HEK293 (cell line): ENCODE data around the gene FCHSD1.

ENCODE experiments used
- CTCF ChIA-PET: fragments of 350-600 bp; formaldehyde crosslinking; extraction: SDS; loops from one replicate; lab custom pipeline; 2021; ENCODE audit warnings: antibody characterized with exemption; lab: Yijun Ruan, JAX
- POLR2A ChIA-PET: fragments of 300-600 bp; formaldehyde crosslinking; extraction: SDS; loops from one replicate; lab custom pipeline; 2020; ENCODE audit warnings: antibody characterized with exemption, inconsistent platforms; lab: Yijun Ruan, JAX
- H3K27ac ChIP-seq: fragments of 200-500 bp; sonication (Bioruptor generic); 2 replicates; pipeline ENCODE4 v1.5.1; 2014; ENCODE audit warnings: low read depth, low read length, control low read depth, inconsistent platforms; ENCODE audit errors: extremely low read depth
- H3K36me3 ChIP-seq, 2 experiments: fragments of 200-500 bp in 1 of 2; sonication (Bioruptor generic) in 1 of 2; 1 replicate in 1 of 2; 2 replicates in 1 of 2; pipeline ENCODE4 v1.5.1; 2014 to 2017; ENCODE audit warnings: inconsistent platforms in 2 of 2, low read length in 2 of 2; ENCODE audit not compliant: control insufficient read depth in 2 of 2, insufficient read depth in 1 of 2
- H3K4me1 ChIP-seq: fragments of 200-500 bp; sonication (Bioruptor generic); 2 replicates; pipeline ENCODE4 v1.5.1; 2014; ENCODE audit warnings: mild to moderate bottlenecking, low read length, inconsistent platforms; ENCODE audit not compliant: control insufficient read depth, insufficient read depth
- H3K4me3 ChIP-seq: 2 replicates; pipeline ENCODE4 v1.5.1; 2011; ENCODE audit warnings: low read depth, mild to moderate bottlenecking, control low read depth, low read length, moderate library complexity
- H3K9me3 ChIP-seq: fragments of 200-500 bp; sonication (Bioruptor generic); 2 replicates; pipeline ENCODE4 v1.5.1; 2014; ENCODE audit warnings: low read depth, low read length, inconsistent platforms; ENCODE audit not compliant: control insufficient read depth, insufficient read depth
- BCL6B ChIP-seq: fragments of 450-650 bp; formaldehyde crosslinking; IDR thresholded peaks from 2 replicates; pipeline ENCODE4 v1.5.1; 2017; ENCODE audit warnings: missing biosample characterization, missing genetic modification characterization
- HOXD13 ChIP-seq: sonication (generic); formaldehyde crosslinking; IDR thresholded peaks from 2 replicates; pipeline ENCODE4 v1.8.0; 2022; ENCODE audit warnings: missing genetic modification reagents, borderline replicate concordance
- KLF9 ChIP-seq: fragments of 450-650 bp; formaldehyde crosslinking; IDR thresholded peaks from 2 replicates; pipeline ENCODE4 v1.5.1; 2016; ENCODE audit warnings: missing biosample characterization, missing genetic modification characterization, low read depth
- WT1 ChIP-seq: fragments of 450-650 bp; formaldehyde crosslinking; IDR thresholded peaks from 2 replicates; pipeline ENCODE4 v1.5.1; 2016; ENCODE audit warnings: missing biosample characterization, missing genetic modification characterization
- ZBTB26 ChIP-seq: fragments of 450-650 bp; formaldehyde crosslinking; optimal IDR thresholded peaks from 2 replicates; pipeline ENCODE3; 2016; ENCODE audit warnings: missing biosample characterization, mild to moderate bottlenecking, missing genetic modification characterization
- ZBTB8A ChIP-seq: fragments of 450-650 bp; formaldehyde crosslinking; IDR thresholded peaks from 2 replicates; pipeline ENCODE4 v1.5.1; 2016; ENCODE audit warnings: missing biosample characterization, missing genetic modification characterization
- ZFHX2 ChIP-seq: fragments of 450-650 bp; formaldehyde crosslinking; conservative IDR thresholded peaks from 2 replicates; pipeline ENCODE4 v1.5.1; 2016; ENCODE audit warnings: missing biosample characterization, missing genetic modification characterization
- ZFP69B ChIP-seq: fragments of 450-650 bp; formaldehyde crosslinking; IDR thresholded peaks from 2 replicates; pipeline ENCODE4 v1.5.1; 2016; ENCODE audit warnings: missing biosample characterization, missing genetic modification characterization
- ZNF214 ChIP-seq: fragments of 450-650 bp; formaldehyde crosslinking; IDR thresholded peaks from 2 replicates; pipeline ENCODE4 v1.5.1; 2017; ENCODE audit warnings: missing biosample characterization, mild to moderate bottlenecking, missing genetic modification characterization, borderline replicate concordance
- ZNF341 ChIP-seq: fragments of 450-650 bp; formaldehyde crosslinking; IDR thresholded peaks from 2 replicates; pipeline ENCODE4; 2016; ENCODE audit warnings: low read depth, missing biosample characterization, missing genetic modification characterization
- ZNF621 ChIP-seq: fragments of 450-650 bp; formaldehyde crosslinking; IDR thresholded peaks from 2 replicates; pipeline ENCODE4 v1.5.1; 2017; ENCODE audit warnings: missing biosample characterization, missing genetic modification characterization
- ZNF623 ChIP-seq: fragments of 450-650 bp; formaldehyde crosslinking; IDR thresholded peaks from 2 replicates; pipeline ENCODE4 v1.5.1; 2016; ENCODE audit warnings: missing biosample characterization, missing genetic modification characterization
- ZNF629 ChIP-seq: fragments of 450-650 bp; formaldehyde crosslinking; IDR thresholded peaks from 2 replicates; pipeline ENCODE4 v1.5.1; 2017; ENCODE audit warnings: missing biosample characterization, missing genetic modification characterization
- ZNF677 ChIP-seq: fragments of 450-650 bp; IDR thresholded peaks from 2 replicates; pipeline ENCODE4 v1.5.0; 2018; ENCODE audit warnings: missing biosample characterization, mild to moderate bottlenecking, missing genetic modification characterization, moderate library complexity
- ZNF776 ChIP-seq: fragments of 450-650 bp; formaldehyde crosslinking; IDR thresholded peaks from 2 replicates; pipeline ENCODE4 v1.5.0; 2017; ENCODE audit warnings: missing biosample characterization, missing genetic modification characterization, borderline replicate concordance
- ZNF777 ChIP-seq: fragments of 450-650 bp; formaldehyde crosslinking; IDR thresholded peaks from 2 replicates; pipeline ENCODE4 v1.5.1; 2017; ENCODE audit warnings: missing biosample characterization, missing genetic modification characterization, borderline replicate concordance
- ZNF791 ChIP-seq: fragments of 450-650 bp; formaldehyde crosslinking; IDR thresholded peaks from 2 replicates; pipeline ENCODE4 v1.5.1; 2016; ENCODE audit warnings: missing biosample characterization, missing genetic modification characterization
- TF ChIP-seq, protein P1 (sequence below): fragments of 450-650 bp; formaldehyde crosslinking; IDR thresholded peaks from 2 replicates; pipeline ENCODE4 v1.5.1; 2017; ENCODE audit warnings: missing biosample characterization, missing genetic modification characterization
- TF ChIP-seq, protein P2 (sequence below): fragments of 450-650 bp; IDR thresholded peaks from 2 replicates; pipeline ENCODE4 v1.5.1; 2018; ENCODE audit warnings: missing biosample characterization, missing genetic modification characterization

The FCHSD1 gene

GRCh38 chr5:141691286-141691866 is 40.2 kb upstream of the FCHSD1 start:
- no peaks in the 10 kb centered on the region for H3K9me3 ChIP-seq
- CTCF ChIA-PET, result interaction anchor here (0.6 to 7.8 kb wide), 70 partner anchors 8 to 662 kb away, joined by 3 to 158 read pairs (median 4); partner anchors contain the start of genes ARAP3, GNPDA1, PCDH1 and PCDH12
- no peak overlapping the region for H3K27ac ChIP-seq
- POLR2A ChIA-PET, result interaction anchor here (1.1 to 1.2 kb wide), 2 partner anchors 9 to 270 kb away, joined by 4 to 8 read pairs; partner anchors contain the start of gene ARAP3
- no peak for TF ChIP-seq ZNF791 (tag by site-specific recombination)
- TF ChIP-seq ZFP69B (tag by site-specific recombination), result no peak
- no peak for TF ChIP-seq ZNF777
- TF ChIP-seq, all 188 proteins: peak for 0
- H3K4me1 ChIP-seq, result no peaks in the 10 kb centered on the region
- no peaks in the 10 kb centered on the region for H3K36me3 ChIP-seq
- no peak overlapping the region for H3K4me3 ChIP-seq

DNA sequence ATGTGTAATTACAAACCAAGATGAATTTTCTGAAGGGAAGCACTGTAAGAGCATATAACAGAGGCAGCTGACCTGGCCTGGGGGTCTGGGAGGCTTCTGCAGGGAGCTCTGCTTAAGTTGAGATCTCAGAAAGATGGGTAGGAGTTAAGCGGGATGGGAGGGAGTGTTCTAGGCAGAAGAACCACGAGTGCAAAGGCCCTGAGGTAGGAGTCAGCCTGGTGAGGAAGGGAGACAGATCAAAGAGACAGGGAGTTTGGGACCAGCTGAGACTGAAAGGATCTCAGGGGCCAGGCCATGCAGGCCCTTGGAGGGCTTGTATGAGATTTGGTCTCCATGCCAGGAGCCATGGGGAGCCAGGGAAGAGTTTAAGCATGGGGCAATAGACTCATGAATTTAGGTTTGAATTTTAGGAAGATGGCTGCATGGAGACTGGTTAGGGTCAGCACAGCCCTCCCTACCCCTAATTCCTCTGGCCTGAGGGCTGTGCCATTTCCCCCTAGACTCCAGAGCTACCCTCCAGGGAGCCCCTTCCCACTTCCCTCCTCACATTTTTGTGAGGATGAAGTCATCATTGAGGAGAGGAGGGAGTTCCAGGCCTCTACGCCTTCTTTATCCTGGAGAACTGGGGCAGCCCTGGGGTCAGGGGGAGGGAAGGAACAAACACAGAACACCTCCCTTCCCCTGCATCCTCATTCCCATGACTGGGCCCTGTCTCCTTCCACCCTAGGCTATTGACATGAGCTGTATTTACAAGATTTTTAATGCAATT is 35.6 kb upstream of the FCHSD1 start:
- no peak overlapping the region for H3K27ac ChIP-seq
- no peaks in the 10 kb centered on the region for H3K36me3 ChIP-seq
- TF ChIP-seq ZNF677 (tag by site-specific recombination) (no peak), ZNF341 (tag by site-specific recombination) (peak; percentile 59; the same call in 1 of the 2 replicates), WT1 (0 out of 2 replicates have a peak, but pooled peaks have one; percentile 22), ZNF623 (peak; percentile 94)
- TF ChIP-seq, protein P1, sequence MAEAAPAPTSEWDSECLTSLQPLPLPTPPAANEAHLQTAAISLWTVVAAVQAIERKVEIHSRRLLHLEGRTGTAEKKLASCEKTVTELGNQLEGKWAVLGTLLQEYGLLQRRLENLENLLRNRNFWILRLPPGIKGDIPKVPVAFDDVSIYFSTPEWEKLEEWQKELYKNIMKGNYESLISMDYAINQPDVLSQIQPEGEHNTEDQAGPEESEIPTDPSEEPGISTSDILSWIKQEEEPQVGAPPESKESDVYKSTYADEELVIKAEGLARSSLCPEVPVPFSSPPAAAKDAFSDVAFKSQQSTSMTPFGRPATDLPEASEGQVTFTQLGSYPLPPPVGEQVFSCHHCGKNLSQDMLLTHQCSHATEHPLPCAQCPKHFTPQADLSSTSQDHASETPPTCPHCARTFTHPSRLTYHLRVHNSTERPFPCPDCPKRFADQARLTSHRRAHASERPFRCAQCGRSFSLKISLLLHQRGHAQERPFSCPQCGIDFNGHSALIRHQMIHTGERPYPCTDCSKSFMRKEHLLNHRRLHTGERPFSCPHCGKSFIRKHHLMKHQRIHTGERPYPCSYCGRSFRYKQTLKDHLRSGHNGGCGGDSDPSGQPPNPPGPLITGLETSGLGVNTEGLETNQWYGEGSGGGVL (tag by site-specific recombination), result peak; percentile 81
- CTCF ChIA-PET, result interaction anchor here (0.7 to 1.4 kb wide), 5 partner anchors 15 to 282 kb away, joined by 3 to 6 read pairs (median 4); partner anchors contain the start of genes PCDH1 and RNF14
- H3K4me3 ChIP-seq, result no peak overlapping the region
- POLR2A ChIA-PET, result interaction anchor here (0.5 to 1.4 kb wide), 2 partner anchors 14 to 370 kb away, joined by 4 to 7 read pairs; no protein-coding TSS in a partner anchor
- H3K9me3 ChIP-seq, result no peaks in the 10 kb centered on the region
- no peaks in the 10 kb centered on the region for H3K4me1 ChIP-seq

GRCh38 chr5:141685591-141685990 is 34.4 kb upstream of the FCHSD1 start:
- ChIA-PET CTCF (interaction anchor here (2.9 kb wide), 1 partner anchor 275 kb away, joined by 14 read pairs; no protein-coding TSS in a partner anchor), POLR2A (interaction anchor here (0.8 kb wide), 1 partner anchor 263 kb away, joined by 3 read pairs; no protein-coding TSS in a partner anchor)
- H3K4me1 ChIP-seq, result no peaks in the 10 kb centered on the region
- no peaks in the 10 kb centered on the region for H3K9me3 ChIP-seq
- no peak overlapping the region for H3K27ac ChIP-seq
- no peaks in the 10 kb centered on the region for H3K36me3 ChIP-seq
- no peak overlapping the region for H3K4me3 ChIP-seq
- no peak for TF ChIP-seq ZNF621
- no peak for TF ChIP-seq ZBTB26
- TF ChIP-seq, protein P2, sequence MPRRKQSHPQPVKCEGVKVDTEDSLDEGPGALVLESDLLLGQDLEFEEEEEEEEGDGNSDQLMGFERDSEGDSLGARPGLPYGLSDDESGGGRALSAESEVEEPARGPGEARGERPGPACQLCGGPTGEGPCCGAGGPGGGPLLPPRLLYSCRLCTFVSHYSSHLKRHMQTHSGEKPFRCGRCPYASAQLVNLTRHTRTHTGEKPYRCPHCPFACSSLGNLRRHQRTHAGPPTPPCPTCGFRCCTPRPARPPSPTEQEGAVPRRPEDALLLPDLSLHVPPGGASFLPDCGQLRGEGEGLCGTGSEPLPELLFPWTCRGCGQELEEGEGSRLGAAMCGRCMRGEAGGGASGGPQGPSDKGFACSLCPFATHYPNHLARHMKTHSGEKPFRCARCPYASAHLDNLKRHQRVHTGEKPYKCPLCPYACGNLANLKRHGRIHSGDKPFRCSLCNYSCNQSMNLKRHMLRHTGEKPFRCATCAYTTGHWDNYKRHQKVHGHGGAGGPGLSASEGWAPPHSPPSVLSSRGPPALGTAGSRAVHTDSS (tag by site-specific recombination), result no peak
- TF ChIP-seq ZBTB8A (tag by site-specific recombination), result no peak
- TF ChIP-seq KLF9 (tag by site-specific recombination), result no peak
- TF ChIP-seq WT1, result no peak
- no peak for TF ChIP-seq HOXD13
- TF ChIP-seq BCL6B (tag by site-specific recombination), result no peak
- TF ChIP-seq ZFP69B (tag by site-specific recombination), result no peak
- no peak for TF ChIP-seq ZNF214 (tag by site-specific recombination)
- TF ChIP-seq ZNF776, result no peak
- TF ChIP-seq ZFHX2 (tag by site-specific recombination), result no peak
- no peak for TF ChIP-seq ZNF629 (tag by site-specific recombination)
